HG03025 (cell line): Measurements from ENCODE around the gene LETM1.
"Not testable (repeated sequence)": the region's sequence is repeated elsewhere in the genome, so short reads cannot be mapped to it uniquely, and the experiment has no call there.

Source experiments
- ATAC-seq: cut with Tn5 transposase; IDR thresholded peaks from one replicate; pipeline ENCODE4 v1.9.1; 2021; ENCODE audit warnings: mild to moderate bottlenecking, moderate library complexity; ENCODE audit not compliant: unreplicated experiment, low FRiP score

LETM1 gene

DNA sequence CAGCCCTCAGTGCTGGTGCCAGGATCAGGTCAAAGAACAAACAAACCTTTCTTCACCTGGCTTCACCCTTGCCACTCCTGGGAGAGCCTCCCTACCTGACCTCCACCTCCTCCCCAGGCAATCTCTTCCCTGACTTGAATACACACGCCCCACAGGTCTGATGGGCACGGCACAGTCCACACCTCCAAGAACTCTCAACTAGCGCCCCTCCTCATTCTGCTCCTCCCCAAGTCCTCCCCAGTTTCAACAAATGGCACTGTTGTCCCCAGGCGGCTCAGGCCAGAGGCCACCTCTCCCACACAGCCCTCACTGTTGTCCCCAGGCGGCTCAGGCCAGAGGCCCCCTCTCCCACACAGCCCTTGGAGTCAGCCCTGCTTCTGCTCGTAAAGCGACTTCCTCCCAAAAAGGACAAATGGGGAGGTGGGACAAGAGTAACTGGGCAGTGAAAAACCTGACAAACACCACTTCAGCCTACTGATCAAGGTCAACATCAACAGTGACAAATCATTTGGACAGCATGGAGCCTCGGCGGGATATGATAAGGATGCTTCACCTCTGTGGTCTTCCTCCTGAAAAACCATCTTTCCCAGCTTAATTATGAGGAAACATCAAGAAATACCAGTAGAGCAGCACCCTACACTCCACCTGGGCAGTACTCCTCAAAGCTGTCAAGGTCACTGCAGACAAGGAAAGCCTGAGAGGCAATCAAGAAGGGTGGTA, 2.9 kb downstream of the LETM1 start:
- ATAC-seq = no peak

DNA sequence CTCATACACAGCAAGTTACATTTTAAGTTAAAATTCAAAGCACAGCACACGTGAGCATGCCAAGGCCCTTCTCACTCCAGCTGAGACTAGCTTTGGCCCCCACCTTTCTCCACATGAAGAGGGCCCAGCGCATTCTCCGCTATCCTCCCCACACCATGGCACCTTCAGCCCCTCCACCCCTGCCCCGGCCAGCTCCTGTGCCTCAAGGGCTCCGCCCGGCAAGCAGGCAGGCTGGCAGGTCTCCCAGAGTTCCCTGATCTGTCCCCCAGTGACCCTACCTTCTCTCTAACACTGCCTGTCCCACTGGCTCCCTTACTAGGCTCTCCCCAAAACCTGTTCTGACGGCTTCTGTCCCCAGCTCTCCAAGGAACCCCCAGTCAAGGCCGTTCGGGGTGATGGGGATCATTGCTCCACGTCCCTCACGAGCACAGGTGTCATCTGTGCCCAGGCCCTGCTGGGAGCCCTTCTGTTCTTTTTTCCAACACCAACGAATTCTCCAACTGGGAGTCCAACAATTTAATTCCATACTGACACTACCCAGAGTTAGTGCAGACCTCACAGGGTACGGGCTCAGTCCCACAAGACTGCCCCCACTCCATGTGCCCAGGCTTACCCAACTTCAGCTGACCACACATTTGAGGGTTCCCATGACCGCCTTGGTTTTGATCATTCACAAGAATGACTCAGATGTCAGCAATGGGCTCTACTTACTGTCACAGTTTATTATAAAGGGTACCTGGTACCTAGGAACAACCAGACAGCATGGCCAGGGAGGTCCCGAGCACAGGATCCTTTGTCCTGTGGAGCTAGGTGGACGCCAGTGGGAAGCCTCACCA, 4.2 kb downstream of the LETM1 start:
- no peak for ATAC-seq

DNA sequence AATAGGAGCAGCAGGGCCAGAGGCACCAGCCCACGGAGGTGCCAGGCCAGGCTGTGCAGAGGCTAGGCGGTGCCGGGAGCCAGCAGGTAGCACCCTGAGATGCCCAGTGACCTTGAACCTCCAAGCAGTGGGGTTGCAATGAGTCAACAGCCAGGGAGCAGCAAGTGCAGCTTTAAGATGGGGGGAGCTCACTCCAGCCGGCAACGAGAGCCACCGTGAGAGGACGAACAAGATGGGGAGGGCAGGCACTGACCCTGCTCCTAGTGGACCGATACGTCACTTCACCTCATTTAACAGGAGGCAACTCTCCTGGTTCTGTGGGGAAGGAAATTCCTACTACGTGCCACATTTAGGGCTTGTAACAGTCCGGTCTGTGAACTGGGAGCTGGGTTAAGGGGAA, 4.8 kb downstream of the LETM1 start:
- no peak for ATAC-seq

DNA sequence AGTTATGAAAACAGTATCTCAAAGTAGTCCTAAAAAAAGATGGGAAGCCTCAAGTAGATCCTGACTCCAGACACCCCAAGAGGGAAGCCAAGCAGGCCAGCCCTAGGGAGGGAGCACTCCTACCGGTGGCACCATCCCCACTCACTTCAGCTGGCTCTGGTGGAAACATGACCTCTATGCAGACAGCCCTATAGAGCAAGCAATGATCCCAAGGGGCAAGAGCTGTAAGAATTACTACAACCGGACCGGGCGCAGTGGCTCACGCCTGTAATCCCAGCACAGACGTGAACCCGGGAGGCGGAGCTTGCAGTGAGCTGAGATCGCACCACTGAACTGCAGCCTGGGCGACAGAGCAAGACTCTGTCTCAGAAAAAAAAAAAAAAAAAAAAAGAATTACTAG, 5.7 kb downstream of the LETM1 start:
- ATAC-seq = no peak

DNA sequence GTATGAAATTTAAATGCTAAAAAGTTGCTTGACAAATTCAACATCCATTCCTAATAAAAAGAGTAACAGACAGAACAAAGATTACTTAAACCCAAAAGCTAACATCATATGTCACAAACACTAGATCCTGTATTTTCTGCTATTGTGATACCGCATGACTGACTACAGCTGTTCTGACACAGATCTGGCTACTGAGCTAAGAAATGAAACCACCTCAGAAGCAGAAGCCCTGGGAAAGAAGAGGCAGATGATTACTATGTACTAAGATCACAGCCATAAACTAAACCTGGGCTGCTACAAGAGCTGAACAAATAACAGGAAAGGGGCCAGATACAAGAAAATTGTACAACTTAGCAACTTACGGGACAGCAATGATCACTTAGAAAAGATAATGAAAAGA, 9.4 kb downstream of the LETM1 start:
- no peak for ATAC-seq

DNA sequence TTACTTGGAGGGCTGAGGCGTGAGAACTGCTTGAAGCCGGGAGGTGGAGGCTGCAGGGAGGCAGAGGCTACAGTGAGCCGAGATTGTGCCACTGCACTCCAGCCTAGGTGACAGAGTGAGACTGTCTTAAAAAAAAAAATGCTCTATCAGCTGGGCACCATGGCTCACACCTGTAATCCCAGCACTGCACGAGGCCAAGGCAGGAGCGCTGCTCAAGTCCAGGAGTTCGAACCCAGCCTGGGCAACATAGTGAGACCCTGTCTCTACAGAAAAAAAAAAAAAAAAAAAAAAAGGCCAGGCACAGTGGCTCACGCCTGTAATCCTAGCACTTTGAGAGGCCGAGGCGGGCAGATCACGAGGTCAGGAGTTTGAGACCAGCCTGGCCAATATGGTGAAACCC, 11.3 kb downstream of the LETM1 start:
- ATAC-seq = not testable (repeated sequence)

DNA sequence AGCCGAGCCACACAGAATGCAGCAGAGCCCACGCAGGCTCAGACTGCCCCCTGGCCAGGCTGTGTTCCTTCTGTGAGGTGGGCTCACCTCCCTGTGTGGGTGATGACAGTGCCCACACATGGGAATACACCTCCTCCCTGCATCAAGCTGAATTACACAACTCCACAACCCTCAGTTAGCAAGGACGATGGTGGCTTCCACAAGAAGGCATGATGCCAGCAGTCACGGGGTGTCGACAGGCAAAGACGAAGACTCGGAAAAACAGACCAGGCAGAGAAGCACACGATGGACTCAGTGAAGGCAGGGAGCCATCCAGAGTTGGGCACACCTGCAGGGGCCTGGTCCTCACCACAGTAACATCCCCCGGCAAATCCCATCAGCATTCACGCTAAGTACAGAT, 12.1 kb downstream of the LETM1 start:
- no peak for ATAC-seq

DNA sequence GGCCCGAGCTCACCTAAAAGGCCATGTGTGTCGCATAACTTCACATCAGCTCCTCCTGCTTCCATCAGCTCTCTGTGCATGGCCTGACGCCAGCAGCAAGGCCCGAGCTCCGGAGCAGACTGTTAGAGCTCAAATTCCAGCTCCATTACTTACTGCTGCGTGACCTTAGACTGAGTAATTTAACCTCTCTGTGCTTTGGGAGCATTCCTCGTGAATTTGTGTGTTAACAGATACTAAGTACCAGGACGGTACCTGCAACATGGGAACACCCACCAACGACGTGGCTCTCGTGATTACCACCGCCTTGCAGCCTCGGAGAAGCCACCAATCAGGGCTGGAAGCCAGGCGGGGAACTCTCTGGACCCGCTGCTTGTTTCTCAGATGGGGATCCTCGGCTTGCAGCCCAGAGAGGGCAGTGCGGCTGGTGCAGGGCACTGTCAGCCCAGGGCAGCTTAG, 12.9 kb downstream of the LETM1 start:
- ATAC-seq = no peak

DNA sequence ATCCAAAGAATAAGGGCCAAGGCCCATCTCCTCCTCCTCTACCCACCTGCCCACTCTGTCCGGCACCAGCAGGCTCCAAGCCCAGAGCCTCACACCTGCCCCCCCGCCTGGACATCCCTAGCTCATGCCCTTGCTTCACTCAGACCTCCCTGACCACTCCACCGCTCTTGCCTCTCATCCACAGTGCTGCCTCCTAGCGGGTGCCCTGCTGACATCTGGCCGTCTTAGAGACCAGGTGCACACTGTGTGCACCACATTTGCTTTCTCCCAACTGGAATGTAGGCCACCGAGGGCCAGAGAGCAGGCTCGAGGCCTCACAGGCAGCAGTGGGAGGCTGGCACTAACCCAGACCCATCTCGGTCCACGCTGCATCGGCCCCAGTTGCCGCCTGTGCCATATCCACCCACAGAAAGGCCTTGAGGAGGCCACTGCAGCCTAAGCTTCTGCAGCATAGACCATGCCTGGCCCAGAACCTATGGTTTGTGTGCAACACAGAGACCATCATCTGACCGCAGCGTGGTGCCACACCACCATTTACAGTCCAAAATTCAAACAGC, 13.5 kb downstream of the LETM1 start:
- ATAC-seq = no peak

DNA sequence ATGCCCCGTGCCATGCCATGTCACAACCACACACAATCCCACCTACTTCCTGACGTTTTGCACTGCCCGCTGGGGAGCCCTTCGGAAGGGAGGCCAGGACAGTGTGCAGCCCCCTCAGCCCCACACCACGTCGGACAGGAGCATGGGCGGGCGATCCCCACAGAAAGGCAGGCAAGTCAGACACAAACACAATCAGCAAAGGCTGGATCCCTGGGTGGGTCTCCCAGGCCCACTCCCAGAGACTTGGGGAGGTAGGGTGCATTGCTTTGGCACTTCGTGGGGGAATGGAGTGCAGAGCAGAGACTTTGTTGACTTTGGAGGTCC, 14.1 kb downstream of the LETM1 start:
- no peak for ATAC-seq

DNA sequence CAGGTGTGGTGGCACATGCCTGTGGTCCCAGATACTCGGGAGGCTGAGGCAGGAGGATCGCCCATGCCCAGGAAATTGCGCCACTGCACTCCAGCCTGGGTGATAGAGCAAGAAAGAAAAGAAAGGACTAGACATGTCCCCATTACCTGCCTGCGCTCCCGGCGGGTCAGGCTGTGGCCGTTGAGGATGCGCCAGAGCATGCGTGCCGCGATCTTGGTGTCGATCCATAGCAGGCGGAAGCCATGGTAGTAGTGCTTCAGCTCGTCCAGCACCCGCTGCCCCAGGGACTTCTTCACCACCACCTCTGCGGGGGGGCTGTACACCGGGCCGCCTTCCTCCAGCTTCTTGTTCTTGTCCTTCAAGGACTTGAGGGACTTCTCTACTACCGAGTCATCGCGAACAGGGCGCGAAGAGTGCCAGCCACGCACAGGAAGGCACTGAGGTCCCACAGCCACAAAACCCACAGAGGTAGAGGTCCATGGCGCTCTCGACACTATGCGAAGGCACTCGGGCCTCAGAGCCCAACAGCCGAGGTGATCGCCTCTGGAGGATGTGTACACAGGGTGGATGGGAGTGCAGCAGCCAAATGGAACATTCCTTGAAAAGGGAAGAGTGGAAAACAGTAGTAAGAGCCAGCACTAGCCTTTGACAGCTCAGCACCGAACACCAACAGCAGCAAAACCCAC, 14.6 kb downstream of the LETM1 start:
- ATAC-seq = no peak

DNA sequence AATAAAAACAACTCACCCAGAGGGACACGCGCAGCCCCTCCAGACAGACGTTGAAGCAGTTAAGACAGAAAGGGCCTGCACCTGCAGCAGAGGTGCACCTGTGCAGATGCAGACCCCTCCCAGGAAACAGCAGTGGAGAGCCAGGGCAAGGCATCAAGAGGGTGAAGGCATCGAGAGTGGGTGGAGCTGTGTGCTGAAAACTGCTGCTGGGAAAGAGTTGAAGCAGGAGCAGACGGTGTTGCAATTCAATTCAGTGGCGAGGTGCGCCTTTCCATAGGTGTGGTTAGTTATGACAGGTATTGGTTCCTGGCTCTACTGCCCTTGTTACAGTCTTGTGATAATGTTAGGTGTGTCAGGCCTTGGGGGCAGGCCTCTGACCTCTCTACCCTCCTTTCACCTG, 16.7 kb downstream of the LETM1 start:
- no peak for ATAC-seq

DNA sequence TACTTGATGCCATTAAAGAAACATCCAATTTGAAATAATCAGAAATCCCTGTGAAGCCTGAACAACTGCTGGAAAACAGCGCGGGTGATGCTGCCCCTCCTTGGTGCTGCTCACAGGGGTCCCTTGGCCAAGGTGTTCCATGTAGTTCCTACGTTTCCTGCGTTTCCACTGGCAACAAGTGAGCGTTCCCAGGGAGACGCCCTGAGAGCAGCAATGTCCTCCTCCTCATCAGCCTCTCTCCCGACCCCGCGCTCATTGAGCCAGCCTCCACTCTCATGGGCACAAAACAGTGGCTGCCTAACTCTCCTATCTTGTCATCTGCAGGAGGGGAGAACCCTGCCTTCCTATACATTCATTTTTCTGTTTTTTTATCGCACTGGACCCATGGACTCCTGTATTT, 18.9 kb downstream of the LETM1 start:
- ATAC-seq = no peak

DNA sequence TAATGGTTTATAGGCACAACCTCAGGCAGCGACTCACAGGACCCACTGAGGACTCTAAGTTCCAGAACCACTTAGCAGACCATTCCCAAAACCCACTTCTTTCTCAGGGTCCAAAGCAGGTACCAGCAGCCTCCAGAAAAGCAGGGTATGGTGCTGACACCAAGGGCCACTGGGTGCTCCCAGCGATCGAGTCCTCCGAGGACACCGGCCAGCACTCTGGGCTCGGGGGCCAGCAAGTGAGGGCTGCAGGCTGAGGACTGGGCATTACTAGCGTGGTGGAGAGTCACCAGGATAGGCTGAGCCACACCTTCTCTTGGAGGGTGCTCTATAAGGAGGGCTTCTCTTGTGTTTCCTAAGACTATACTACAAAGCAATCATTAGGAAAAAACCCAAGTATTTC, 19.3 kb downstream of the LETM1 start:
- no peak for ATAC-seq

DNA sequence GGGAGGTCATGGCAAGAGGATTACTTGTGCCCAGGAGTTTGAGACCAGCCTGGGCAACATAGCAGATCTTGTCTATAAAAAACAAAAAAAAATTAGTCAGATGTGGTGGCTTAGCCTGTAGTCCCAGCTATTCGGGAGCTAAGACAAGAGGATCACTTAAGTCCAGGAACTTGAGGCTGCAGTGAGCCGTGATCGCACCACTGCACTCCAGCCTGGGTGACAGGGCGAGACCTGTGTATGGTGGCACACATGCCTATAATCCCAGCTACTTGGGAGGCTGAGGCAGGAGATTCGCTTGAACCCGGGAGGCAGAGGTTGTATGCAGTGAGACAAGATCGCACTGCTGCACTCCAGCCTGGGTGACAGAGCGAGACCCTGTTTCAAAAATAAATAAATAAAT, 20.1 kb downstream of the LETM1 start:
- not testable (repeated sequence) for ATAC-seq

DNA sequence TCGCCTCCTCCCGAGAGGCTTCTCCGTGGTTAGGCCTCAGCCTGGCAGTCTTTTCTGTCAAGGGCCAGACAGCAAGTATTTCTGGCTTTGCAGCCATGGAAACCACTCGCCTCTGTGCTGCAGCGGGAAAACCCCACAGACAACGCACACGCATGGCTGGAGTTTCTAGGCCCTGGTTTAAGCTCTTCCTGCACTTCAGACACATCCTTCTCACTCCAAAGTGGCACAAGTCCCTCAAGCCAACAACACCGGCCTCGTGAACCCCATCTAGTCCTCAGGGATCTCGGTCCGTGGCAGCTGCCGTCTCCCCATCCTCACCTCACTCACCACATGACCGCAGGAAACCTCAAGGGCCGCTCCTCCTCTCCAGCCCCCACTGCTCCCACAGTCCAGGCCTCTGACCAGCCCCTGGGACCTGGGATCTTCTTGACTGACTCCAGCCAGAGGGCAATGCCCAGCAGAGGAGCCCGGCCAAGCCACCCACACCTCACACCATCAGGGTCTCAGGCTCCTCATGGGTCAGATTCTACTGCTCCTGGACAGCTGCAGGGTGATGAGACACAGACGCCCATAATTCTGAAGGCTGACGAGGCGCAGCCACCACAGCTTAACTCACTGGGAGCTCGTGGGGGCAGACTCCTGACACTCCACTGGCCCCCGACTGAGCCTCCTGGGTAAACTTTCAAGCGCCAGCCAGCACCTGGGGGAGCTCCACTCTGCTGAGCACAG, 21.7 kb downstream of the LETM1 start:
- no peak for ATAC-seq

DNA sequence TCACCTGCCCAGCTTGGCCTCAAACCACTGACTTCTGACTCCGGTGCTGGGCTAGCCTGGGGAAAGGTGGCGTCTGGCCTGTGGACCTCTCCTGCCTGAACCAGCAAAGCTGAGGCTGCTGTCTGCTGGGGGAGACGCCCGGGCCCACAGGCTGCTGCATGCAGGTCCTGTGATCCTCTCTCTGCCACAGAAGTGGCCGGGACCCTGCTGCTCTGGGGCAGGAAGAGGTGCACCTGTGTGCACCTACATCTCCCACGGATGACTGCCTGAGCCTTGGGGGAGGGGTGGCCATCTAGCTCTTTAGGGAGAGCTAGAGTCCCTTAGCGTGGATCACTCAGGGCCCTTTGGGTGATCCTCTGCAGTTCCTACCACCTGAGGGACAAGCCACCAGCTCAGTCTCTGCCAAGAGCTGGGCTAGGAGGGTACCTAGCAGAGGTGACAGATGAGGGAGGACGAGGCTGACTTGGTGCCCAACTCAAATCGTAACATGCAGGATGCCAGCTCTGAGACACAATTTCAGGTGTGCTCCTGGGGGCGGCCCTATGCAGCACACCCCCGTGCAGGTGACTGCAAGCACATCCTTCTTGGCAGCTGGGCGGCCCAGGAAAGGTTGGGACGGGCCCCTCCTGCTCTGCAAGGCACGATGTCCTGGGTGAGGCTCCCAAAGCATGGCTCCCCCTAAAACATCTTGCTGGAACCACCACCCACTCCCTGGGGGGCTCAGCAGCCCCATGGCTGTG, 22.5 kb downstream of the LETM1 start:
- ATAC-seq = no peak

DNA sequence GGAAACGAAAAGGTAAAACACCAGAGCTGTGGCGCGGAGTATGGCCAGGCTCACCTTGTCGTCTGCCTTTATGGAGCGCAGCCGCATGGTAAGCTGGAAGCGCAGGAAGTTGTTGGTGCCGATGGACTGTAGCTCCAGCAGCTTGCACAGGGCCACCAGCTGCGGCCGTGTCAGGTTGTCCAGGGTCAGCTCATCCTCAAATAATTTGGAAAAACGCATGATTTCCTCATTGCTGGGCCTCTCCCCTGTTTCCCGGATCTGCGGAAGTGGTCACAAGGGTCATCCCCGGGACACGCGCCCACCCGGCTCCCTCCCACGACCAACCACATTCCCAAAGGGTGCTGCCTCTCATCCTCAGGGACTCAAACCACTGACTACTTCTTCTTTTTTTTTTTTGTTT, 23.3 kb downstream of the LETM1 start:
- no peak for ATAC-seq

DNA sequence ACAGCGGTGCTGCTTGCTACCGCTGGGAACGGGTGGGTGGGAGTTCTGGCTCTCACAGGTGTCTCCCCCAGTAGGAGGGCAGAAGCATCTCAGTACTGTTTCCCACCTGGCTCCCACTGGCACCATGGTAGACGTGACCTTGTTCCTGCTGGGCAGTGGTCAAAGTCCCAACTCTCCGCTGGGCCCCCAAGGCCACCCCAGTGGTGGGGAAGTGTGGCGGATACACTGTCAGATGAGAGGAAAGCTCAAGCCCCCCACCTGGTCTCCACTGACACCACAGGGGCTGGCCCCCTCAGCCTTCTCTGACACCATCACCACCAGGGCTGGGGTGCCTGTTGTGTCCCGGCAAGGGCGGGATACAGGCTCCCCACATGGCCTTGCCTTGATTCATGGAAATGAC, 24.6 kb downstream of the LETM1 start:
- ATAC-seq = no peak

DNA sequence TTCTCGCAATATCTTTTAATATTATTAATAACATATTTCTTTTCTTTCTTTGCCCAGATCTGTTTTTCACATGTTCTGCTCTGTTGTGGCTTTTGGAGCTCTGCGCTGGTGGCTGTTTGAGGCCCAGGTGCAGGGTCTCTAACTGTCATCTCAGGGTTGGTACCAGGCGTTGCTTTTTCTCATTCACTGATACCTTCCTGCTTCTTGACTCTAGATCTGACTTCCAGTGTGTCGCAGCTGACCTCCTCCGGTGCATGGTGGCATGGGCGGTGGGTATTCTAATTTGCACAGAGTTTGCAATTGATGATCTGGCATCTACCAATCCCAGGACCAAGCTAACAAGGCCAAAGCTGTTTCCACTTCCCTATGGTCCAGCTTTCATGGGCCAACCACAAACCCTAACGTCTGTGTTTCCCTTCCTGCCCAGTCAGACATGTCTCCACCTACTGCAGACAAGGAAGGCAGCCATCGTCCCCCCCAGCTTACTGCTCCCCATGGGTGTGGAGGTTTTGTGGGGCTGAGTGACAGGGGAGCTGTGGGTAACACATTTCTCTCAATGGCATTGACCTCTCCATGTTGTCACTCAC, 25.2 kb downstream of the LETM1 start:
- ATAC-seq = no peak
